DMS153 treated with DMSO at 0.1 percent for 48 hours (cell line): ENCODE results near the gene CFC1B.
"Not testable (repeated sequence)": the region's sequence is repeated elsewhere in the genome, so short reads cannot be mapped to it uniquely, and the experiment has no call there.

Source experiments
- DNase-seq: peaks from one replicate; lab custom pipeline; 2025; ENCODE audit not compliant: unreplicated experiment; lab: John Stamatoyannopoulos, UW

Gene CFC1B

GRCh38 chr2:130520992-130521391 lies at the start of gene CFC1B:
Gene CFC1B, plus strand, starts transcription at chr2:130521222. Its CDS starts 263 bp downstream, at chr2:130521485.
- not testable (repeated sequence) for DNase-seq

GRCh38 chr2:130491073-130491472 lies 29.9 kb upstream of the CFC1B start:
- DNase-seq, result not testable (repeated sequence)

- DNase-seq, result not testable (repeated sequence)
Measured at GRCh38 chr2:130509228-130509627, 11.8 kb upstream of the CFC1B start, which contains the start of gene POTEI. Gene POTEI, minus strand, starts transcription at chr2:130509328. Its CDS starts 93 bp downstream, at chr2:130509235.

GRCh38 chr2:130510807-130511746 lies 9.9 kb upstream of the CFC1B start:
- DNase-seq, result not testable (repeated sequence)

- DNase-seq, result not testable (repeated sequence)
Measured at GRCh38 chr2:130511747-130512451, 9.1 kb upstream of the CFC1B start.

GRCh38 chr2:130518516-130519106 lies 2.4 kb upstream of the CFC1B start:
- DNase-seq, result not testable (repeated sequence)

- DNase-seq, result not testable (repeated sequence)
Measured at GRCh38 chr2:130522390-130522789, 1.4 kb downstream of the CFC1B start.

GRCh38 chr2:130527365-130527967 lies 6.4 kb downstream of the CFC1B start:
- DNase-seq, result not testable (repeated sequence)

- DNase-seq, result not testable (repeated sequence)
Measured at GRCh38 chr2:130529545-130529944, 8.5 kb downstream of the CFC1B start.

- DNase-seq, result not testable (repeated sequence)
Measured at GRCh38 chr2:130530212-130530611, 9.2 kb downstream of the CFC1B start.

- not testable (repeated sequence) for DNase-seq
Measured at GRCh38 chr2:130531225-130531624, 10.2 kb downstream of the CFC1B start.

GRCh38 chr2:130531672-130532071 lies 10.7 kb downstream of the CFC1B start:
- not testable (repeated sequence) for DNase-seq

GRCh38 chr2:130536654-130537053 lies 15.6 kb downstream of the CFC1B start:
- not testable (repeated sequence) for DNase-seq

- not testable (repeated sequence) for DNase-seq
Measured at GRCh38 chr2:130538271-130538670, 17.2 kb downstream of the CFC1B start.

GRCh38 chr2:130542789-130543188 lies 21.8 kb downstream of the CFC1B start:
- DNase-seq, result not testable (repeated sequence)

GRCh38 chr2:130543785-130544528 lies 22.9 kb downstream of the CFC1B start:
- DNase-seq, result not testable (repeated sequence)

GRCh38 chr2:130544978-130545377 lies 24.0 kb downstream of the CFC1B start:
- DNase-seq, result not testable (repeated sequence)

GRCh38 chr2:130548418-130548817 lies 27.4 kb downstream of the CFC1B start:
- not testable (repeated sequence) for DNase-seq

- not testable (repeated sequence) for DNase-seq
Measured at GRCh38 chr2:130549475-130549874, 28.5 kb downstream of the CFC1B start.

GRCh38 chr2:130554178-130554577 lies 33.2 kb downstream of the CFC1B start:
- DNase-seq, result not testable (repeated sequence)
